ENCODE measurements around the gene VRTN.

VRTN gene

GRCh38 chr14:74404435-74404834 is 56.2 kb downstream of the VRTN start:
- Histone ChIP-seq H2BK120ac (ENCODE audit: low read depth, low read length) (no peak overlapping the region), H3K56ac (ENCODE audit: low read length) (no peak overlapping the region), H2BK15ac (replicated peaks; ENCODE audit: low read depth) (no peak overlapping the region), H3K79me1 (ENCODE audit: low read length) (no peaks in the 10 kb centered on the region), H3K4me3 (ENCODE audit: low read length) (no peak overlapping the region), H4K8ac (ENCODE audit: low read depth, low read length) (no peak overlapping the region), H3K4ac (ENCODE audit: low read depth, low read length) (no peak overlapping the region), H3K18ac (ENCODE audit: low read length) (no peak overlapping the region), H3K4me2 (ENCODE audit: low read length) (no peak overlapping the region), H3K27me3 (ENCODE audit: insufficient read depth, low read length, poor library complexity) (no peaks in the 10 kb centered on the region), H3K9ac (ENCODE audit: low read length) (no peak overlapping the region), H3K4me1 (ENCODE audit: control insufficient read depth, low read depth, low read length) (peaks cover 22% of the 10 kb centered on the region), H4K5ac (ENCODE audit: low read length) (no peak overlapping the region), H2AK5ac (ENCODE audit: low read length) (no peak overlapping the region), H3K23ac (ENCODE audit: low read length) (no peak overlapping the region), H2BK5ac (ENCODE audit: low read length) (no peak overlapping the region), H3K27ac (ENCODE audit: low read depth, low read length) (no peak overlapping the region), H3K36me3 (ENCODE audit: control insufficient read depth, insufficient read depth, low read length) (no peaks in the 10 kb centered on the region), H3K79me2 (ENCODE audit: control insufficient read depth, insufficient read depth, low read length) (no peaks in the 10 kb centered on the region)
- WGBS (ENCODE audit: extremely low coverage, insufficient coverage, low lambda C conversion rate): no CpG with 5 or more reads among the region's 7 CpGs
- DNase-seq: no peak

- no peaks in the 10 kb centered on the region for H3K79me2 ChIP-seq (ENCODE audit: control insufficient read depth, insufficient read depth, low read length)
- no peak overlapping the region for H3K9ac ChIP-seq (ENCODE audit: low read length)
- no peak for DNase-seq
- H3K4me3 ChIP-seq (ENCODE audit: low read length): no peak overlapping the region
- H2BK5ac ChIP-seq (ENCODE audit: low read length): no peak overlapping the region
- H2BK15ac ChIP-seq (replicated peaks; ENCODE audit: low read depth): no peak overlapping the region
- peak overlapping the region; percentile 36 for H3K56ac ChIP-seq (ENCODE audit: low read length)
- no CpG with 5 or more reads among the region's 4 CpGs for WGBS (ENCODE audit: extremely low coverage, insufficient coverage, low lambda C conversion rate)
- no peak overlapping the region for H3K4ac ChIP-seq (ENCODE audit: low read depth, low read length)
- H4K8ac ChIP-seq (ENCODE audit: low read depth, low read length): no peak overlapping the region
- no peak overlapping the region for H3K27ac ChIP-seq (ENCODE audit: low read depth, low read length)
- H3K23ac ChIP-seq (ENCODE audit: low read length): no peak overlapping the region
- peak overlapping the region; percentile 79 for H2AK5ac ChIP-seq (ENCODE audit: low read length)
- no peaks in the 10 kb centered on the region for H3K27me3 ChIP-seq (ENCODE audit: insufficient read depth, low read length, poor library complexity)
- H3K4me1 ChIP-seq (ENCODE audit: control insufficient read depth, low read depth, low read length): peaks cover 17% of the 10 kb centered on the region
- H2BK120ac ChIP-seq (ENCODE audit: low read depth, low read length): no peak overlapping the region
- no peak overlapping the region for H3K4me2 ChIP-seq (ENCODE audit: low read length)
- no peaks in the 10 kb centered on the region for H3K79me1 ChIP-seq (ENCODE audit: low read length)
- H3K18ac ChIP-seq (ENCODE audit: low read length): no peak overlapping the region
- H3K36me3 ChIP-seq (ENCODE audit: control insufficient read depth, insufficient read depth, low read length): no peaks in the 10 kb centered on the region
- no peak overlapping the region for H4K5ac ChIP-seq (ENCODE audit: low read length)
These were observed 57.4 kb downstream of the VRTN start for GRCh38 chr14:74405663-74406062.

- WGBS (ENCODE audit: extremely low coverage, insufficient coverage, low lambda C conversion rate): no CpG with 5 or more reads among the region's 17 CpGs
- Histone ChIP-seq H2BK5ac (ENCODE audit: low read length) (no peak overlapping the region), H3K27me3 (ENCODE audit: insufficient read depth, low read length, poor library complexity) (no peaks in the 10 kb centered on the region), H2BK120ac (ENCODE audit: low read depth, low read length) (no peak overlapping the region), H3K4me3 (ENCODE audit: low read length) (no peak overlapping the region), H3K79me2 (ENCODE audit: control insufficient read depth, insufficient read depth, low read length) (no peaks in the 10 kb centered on the region), H3K4me1 (ENCODE audit: control insufficient read depth, low read depth, low read length) (peaks cover 7% of the 10 kb centered on the region), H3K56ac (ENCODE audit: low read length) (peak overlapping the region; percentile 47), H3K18ac (ENCODE audit: low read length) (peak overlapping the region; percentile 6), H4K8ac (ENCODE audit: low read depth, low read length) (no peak overlapping the region), H3K79me1 (ENCODE audit: low read length) (no peaks in the 10 kb centered on the region), H3K27ac (ENCODE audit: low read depth, low read length) (no peak overlapping the region), H3K36me3 (ENCODE audit: control insufficient read depth, insufficient read depth, low read length) (no peaks in the 10 kb centered on the region), H2AK5ac (ENCODE audit: low read length) (peak overlapping the region; percentile 86), H3K23ac (ENCODE audit: low read length) (no peak overlapping the region), H3K9ac (ENCODE audit: low read length) (no peak overlapping the region), H3K4me2 (ENCODE audit: low read length) (no peak overlapping the region), H3K4ac (ENCODE audit: low read depth, low read length) (no peak overlapping the region), H2BK15ac (replicated peaks; ENCODE audit: low read depth) (no peak overlapping the region), H4K5ac (ENCODE audit: low read length) (no peak overlapping the region)
- no peak for DNase-seq
These were observed 58.9 kb downstream of the VRTN start for GRCh38 chr14:74407021-74407800.

GRCh38 chr14:74407801-74408154 is 59.5 kb downstream of the VRTN start:
- Histone ChIP-seq H4K8ac (ENCODE audit: low read depth, low read length) (no peak overlapping the region), H3K79me1 (ENCODE audit: low read length) (no peaks in the 10 kb centered on the region), H3K4ac (ENCODE audit: low read depth, low read length) (no peak overlapping the region), H3K4me2 (ENCODE audit: low read length) (no peak overlapping the region), H3K18ac (ENCODE audit: low read length) (no peak overlapping the region), H2BK120ac (ENCODE audit: low read depth, low read length) (no peak overlapping the region), H3K23ac (ENCODE audit: low read length) (no peak overlapping the region), H2BK15ac (replicated peaks; ENCODE audit: low read depth) (no peak overlapping the region), H3K27ac (ENCODE audit: low read depth, low read length) (no peak overlapping the region), H3K4me1 (ENCODE audit: control insufficient read depth, low read depth, low read length) (peaks cover 1% of the 10 kb centered on the region), H3K27me3 (ENCODE audit: insufficient read depth, low read length, poor library complexity) (no peaks in the 10 kb centered on the region), H2AK5ac (ENCODE audit: low read length) (no peak overlapping the region), H3K9ac (ENCODE audit: low read length) (no peak overlapping the region), H3K36me3 (ENCODE audit: control insufficient read depth, insufficient read depth, low read length) (no peaks in the 10 kb centered on the region), H3K56ac (ENCODE audit: low read length) (no peak overlapping the region), H2BK5ac (ENCODE audit: low read length) (no peak overlapping the region), H3K79me2 (ENCODE audit: control insufficient read depth, insufficient read depth, low read length) (no peaks in the 10 kb centered on the region), H3K4me3 (ENCODE audit: low read length) (no peak overlapping the region), H4K5ac (ENCODE audit: low read length) (no peak overlapping the region)
- no peak for DNase-seq
- WGBS (ENCODE audit: extremely low coverage, insufficient coverage, low lambda C conversion rate): no CpG with 5 or more reads among the region's 5 CpGs

GRCh38 chr14:74408870-74409269 is 60.6 kb downstream of the VRTN start:
- no CpG with 5 or more reads among the region's 3 CpGs for WGBS (ENCODE audit: extremely low coverage, insufficient coverage, low lambda C conversion rate)
- H3K79me2 ChIP-seq (ENCODE audit: control insufficient read depth, insufficient read depth, low read length): no peaks in the 10 kb centered on the region

GRCh38 chr14:74409441-74409840 is 61.2 kb downstream of the VRTN start:
- no CpG with 5 or more reads among the region's 6 CpGs for WGBS (ENCODE audit: extremely low coverage, insufficient coverage, low lambda C conversion rate)

More at GRCh38 chr14:74408870-74409269, 60.6 kb downstream of the VRTN start:
- H3K56ac ChIP-seq (ENCODE audit: low read length): no peak overlapping the region
- H4K8ac ChIP-seq (ENCODE audit: low read depth, low read length): no peak overlapping the region
- H3K4me2 ChIP-seq (ENCODE audit: low read length): no peak overlapping the region
- H3K27ac ChIP-seq (ENCODE audit: low read depth, low read length): no peak overlapping the region
- no peaks in the 10 kb centered on the region for H3K79me1 ChIP-seq (ENCODE audit: low read length)
- H2BK5ac ChIP-seq (ENCODE audit: low read length): no peak overlapping the region
- no peak overlapping the region for H4K5ac ChIP-seq (ENCODE audit: low read length)
- no peaks in the 10 kb centered on the region for H3K36me3 ChIP-seq (ENCODE audit: control insufficient read depth, insufficient read depth, low read length)
- H3K4me3 ChIP-seq (ENCODE audit: low read length): no peak overlapping the region
- DNase-seq: no peak
- H2AK5ac ChIP-seq (ENCODE audit: low read length): no peak overlapping the region
- H2BK15ac ChIP-seq (replicated peaks; ENCODE audit: low read depth): no peak overlapping the region
- peaks cover 2% of the 10 kb centered on the region for H3K4me1 ChIP-seq (ENCODE audit: control insufficient read depth, low read depth, low read length)
- H2BK120ac ChIP-seq (ENCODE audit: low read depth, low read length): no peak overlapping the region
- no peak overlapping the region for H3K23ac ChIP-seq (ENCODE audit: low read length)
- H3K18ac ChIP-seq (ENCODE audit: low read length): no peak overlapping the region
- H3K9ac ChIP-seq (ENCODE audit: low read length): no peak overlapping the region
- no peak overlapping the region for H3K4ac ChIP-seq (ENCODE audit: low read depth, low read length)
- no peaks in the 10 kb centered on the region for H3K27me3 ChIP-seq (ENCODE audit: insufficient read depth, low read length, poor library complexity)

More at GRCh38 chr14:74409441-74409840, 61.2 kb downstream of the VRTN start:
- H3K18ac ChIP-seq (ENCODE audit: low read length): no peak overlapping the region
- H3K4me1 ChIP-seq (ENCODE audit: control insufficient read depth, low read depth, low read length): peaks cover 5% of the 10 kb centered on the region
- H3K27ac ChIP-seq (ENCODE audit: low read depth, low read length): no peak overlapping the region
- no peak overlapping the region for H4K8ac ChIP-seq (ENCODE audit: low read depth, low read length)
- H3K27me3 ChIP-seq (ENCODE audit: insufficient read depth, low read length, poor library complexity): no peaks in the 10 kb centered on the region
- H3K79me1 ChIP-seq (ENCODE audit: low read length): no peaks in the 10 kb centered on the region
- no peak overlapping the region for H2BK15ac ChIP-seq (replicated peaks; ENCODE audit: low read depth)
- no peak overlapping the region for H3K56ac ChIP-seq (ENCODE audit: low read length)
- no peak for DNase-seq
- no peak overlapping the region for H2AK5ac ChIP-seq (ENCODE audit: low read length)
- H3K36me3 ChIP-seq (ENCODE audit: control insufficient read depth, insufficient read depth, low read length): no peaks in the 10 kb centered on the region
- no peak overlapping the region for H3K4me2 ChIP-seq (ENCODE audit: low read length)
- H3K23ac ChIP-seq (ENCODE audit: low read length): no peak overlapping the region
- H3K79me2 ChIP-seq (ENCODE audit: control insufficient read depth, insufficient read depth, low read length): no peaks in the 10 kb centered on the region
- no peak overlapping the region for H4K5ac ChIP-seq (ENCODE audit: low read length)
- no peak overlapping the region for H2BK5ac ChIP-seq (ENCODE audit: low read length)
- H3K9ac ChIP-seq (ENCODE audit: low read length): no peak overlapping the region
- H3K4ac ChIP-seq (ENCODE audit: low read depth, low read length): no peak overlapping the region
- no peak overlapping the region for H3K4me3 ChIP-seq (ENCODE audit: low read length)
- no peak overlapping the region for H2BK120ac ChIP-seq (ENCODE audit: low read depth, low read length)
